Measurements from ENCODE around the gene HNRNPC.

DNA sequence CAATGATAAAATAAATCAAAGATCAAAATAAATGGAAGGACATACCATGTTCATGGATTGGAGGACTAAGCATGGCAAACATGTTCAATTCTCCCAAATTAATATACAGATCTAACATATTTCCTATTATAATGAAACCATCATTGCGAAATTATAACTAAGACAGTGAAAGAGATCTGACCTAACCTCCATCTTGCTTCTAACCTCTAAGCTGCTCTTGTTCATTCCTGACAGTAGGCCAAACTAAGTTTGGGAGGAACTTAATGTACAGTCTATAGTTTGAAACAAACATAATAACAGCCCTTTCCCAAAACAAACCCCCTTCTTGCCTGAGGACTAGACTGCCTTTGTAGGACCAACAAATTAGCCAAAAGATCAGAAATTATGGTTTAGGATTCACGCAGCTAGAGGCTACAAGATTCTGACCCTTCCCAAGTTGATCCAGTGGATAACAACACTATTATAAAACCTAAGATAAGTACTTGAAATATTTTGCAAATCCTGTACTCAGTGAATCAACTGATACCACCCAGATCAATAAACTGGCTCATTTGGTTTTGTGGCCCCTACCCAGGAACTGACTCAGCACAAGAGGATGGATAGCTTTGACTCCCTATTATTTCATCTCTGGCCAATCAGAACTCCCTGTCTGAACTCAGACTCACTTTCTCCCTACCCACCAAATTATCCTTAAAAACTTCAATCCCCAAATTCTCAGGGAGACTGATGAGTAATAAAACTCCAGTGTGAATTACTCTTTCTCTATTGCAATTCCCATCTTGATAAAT lies 71.6 kb downstream of the HNRNPC start:
- no peak for TF ChIP-seq FOSL1 (IDR thresholded peaks at IDR 0.05; ENCODE audit: insufficient read depth, low read depth, low read length)
- TF ChIP-seq TCF12 (IDR thresholded peaks at IDR 0.05; ENCODE audit: low read depth, low read length) = no peak
- TF ChIP-seq TAF1 (IDR thresholded peaks at IDR 0.05; ENCODE audit: low read depth, low read length) = no peak
- TF ChIP-seq, protein P1, sequence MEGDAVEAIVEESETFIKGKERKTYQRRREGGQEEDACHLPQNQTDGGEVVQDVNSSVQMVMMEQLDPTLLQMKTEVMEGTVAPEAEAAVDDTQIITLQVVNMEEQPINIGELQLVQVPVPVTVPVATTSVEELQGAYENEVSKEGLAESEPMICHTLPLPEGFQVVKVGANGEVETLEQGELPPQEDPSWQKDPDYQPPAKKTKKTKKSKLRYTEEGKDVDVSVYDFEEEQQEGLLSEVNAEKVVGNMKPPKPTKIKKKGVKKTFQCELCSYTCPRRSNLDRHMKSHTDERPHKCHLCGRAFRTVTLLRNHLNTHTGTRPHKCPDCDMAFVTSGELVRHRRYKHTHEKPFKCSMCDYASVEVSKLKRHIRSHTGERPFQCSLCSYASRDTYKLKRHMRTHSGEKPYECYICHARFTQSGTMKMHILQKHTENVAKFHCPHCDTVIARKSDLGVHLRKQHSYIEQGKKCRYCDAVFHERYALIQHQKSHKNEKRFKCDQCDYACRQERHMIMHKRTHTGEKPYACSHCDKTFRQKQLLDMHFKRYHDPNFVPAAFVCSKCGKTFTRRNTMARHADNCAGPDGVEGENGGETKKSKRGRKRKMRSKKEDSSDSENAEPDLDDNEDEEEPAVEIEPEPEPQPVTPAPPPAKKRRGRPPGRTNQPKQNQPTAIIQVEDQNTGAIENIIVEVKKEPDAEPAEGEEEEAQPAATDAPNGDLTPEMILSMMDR (IDR thresholded peaks at IDR 0.05; ENCODE audit: control extremely low read depth in 1 of 3, insufficient read depth in 1 of 3, low read depth in 1 of 3, low read length in 3 of 3) = no peak
- TF ChIP-seq SIN3A (conservative IDR thresholded peaks at IDR 0.05 in 1 of 2, IDR thresholded peaks at IDR 0.05 in 1 of 2; ENCODE audit: low read depth in 1 of 2, low read length in 2 of 2) = no peak
- TF ChIP-seq, protein P2, sequence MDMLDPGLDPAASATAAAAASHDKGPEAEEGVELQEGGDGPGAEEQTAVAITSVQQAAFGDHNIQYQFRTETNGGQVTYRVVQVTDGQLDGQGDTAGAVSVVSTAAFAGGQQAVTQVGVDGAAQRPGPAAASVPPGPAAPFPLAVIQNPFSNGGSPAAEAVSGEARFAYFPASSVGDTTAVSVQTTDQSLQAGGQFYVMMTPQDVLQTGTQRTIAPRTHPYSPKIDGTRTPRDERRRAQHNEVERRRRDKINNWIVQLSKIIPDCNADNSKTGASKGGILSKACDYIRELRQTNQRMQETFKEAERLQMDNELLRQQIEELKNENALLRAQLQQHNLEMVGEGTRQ (IDR thresholded peaks at IDR 0.05; ENCODE audit: low read length) = no peak
- TF ChIP-seq POLR2AphosphoS5 (IDR thresholded peaks at IDR 0.05; ENCODE audit: low read depth, low read length) = peak; percentile 25; the same call in 1 of the 2 replicates
- no peak for TF ChIP-seq EP300 (IDR thresholded peaks at IDR 0.05; ENCODE audit: borderline replicate concordance in 1 of 2, low read depth in 2 of 2, low read length in 2 of 2)
- no peak for TF ChIP-seq EZH2 (IDR thresholded peaks at IDR 0.05; ENCODE audit: low read depth, low read length, severe bottlenecking)
- TF ChIP-seq, protein P3, sequence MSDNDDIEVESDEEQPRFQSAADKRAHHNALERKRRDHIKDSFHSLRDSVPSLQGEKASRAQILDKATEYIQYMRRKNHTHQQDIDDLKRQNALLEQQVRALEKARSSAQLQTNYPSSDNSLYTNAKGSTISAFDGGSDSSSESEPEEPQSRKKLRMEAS (IDR thresholded peaks at IDR 0.05) = no peak
- TF ChIP-seq SRF (IDR thresholded peaks at IDR 0.05; ENCODE audit: low read depth, low read length) = no peak

Data from H1 (cell line).